ENCODE data around the gene TTC9. TPM values are rescaled to one million over a fixed set of nuclear protein-coding genes. Genes with fewer than 3 reads are reported as not detected.

The TTC9 gene
- total and polyA plus RNA-seq, 2 donors (not counting 1 experiment from before 2014, with no cell fraction given): 1.9 to 4.3 TPM

- Histone ChIP-seq H3K9ac (ENCODE audit: insufficient read depth, low read length) (no peak overlapping the region), H3K27me3 (ENCODE audit: control insufficient read depth, insufficient read depth, low read length) (peaks cover 6% of the 10 kb centered on the region)
- TF ChIP-seq EZH2 (IDR thresholded peaks at IDR 0.05; ENCODE audit: low read length, missing control alignments): no peak
- TF ChIP-seq CTCF (conservative IDR thresholded peaks at IDR 0.05 in 1 of 2, IDR thresholded peaks at IDR 0.05 in 1 of 2; ENCODE audit: low read depth in 1 of 2, low read length in 2 of 2): no peak
Observed at GRCh38 chr14:70708717-70709570, 67.2 kb downstream of the TTC9 start.

GRCh38 chr14:70709726-70710382 lies 68.1 kb downstream of the TTC9 start:
- no peak overlapping the region for H3K9ac ChIP-seq (ENCODE audit: insufficient read depth, low read length)
- H3K36me3 ChIP-seq (ENCODE audit: control insufficient read depth, insufficient read depth, low read length): no peaks in the 10 kb centered on the region
- no peaks in the 10 kb centered on the region for H3K4me1 ChIP-seq (ENCODE audit: control insufficient read depth, extremely low read depth, insufficient read depth, low read length)
- peaks cover 6% of the 10 kb centered on the region for H3K27me3 ChIP-seq (ENCODE audit: control insufficient read depth, insufficient read depth, low read length)
- H3K4me3 ChIP-seq (replicated peaks in 1 of 4; ENCODE audit: control extremely low read depth in 1 of 4, insufficient read depth in 1 of 4, low read depth in 3 of 4, low read length in 4 of 4): no peak overlapping the region
- H3K27ac ChIP-seq (ENCODE audit: insufficient read depth, low read length): no peak overlapping the region
- H3K79me2 ChIP-seq (ENCODE audit: control insufficient read depth, insufficient read depth, low read length): no peaks in the 10 kb centered on the region
- H3K9me3 ChIP-seq (ENCODE audit: control insufficient read depth, insufficient read depth, low read depth, low read length): no peaks in the 10 kb centered on the region
- no peak for DNase-seq (ENCODE audit: low read depth in 2 of 2)
- no peak overlapping the region for H3K4me2 ChIP-seq (ENCODE audit: extremely low read depth, insufficient read depth, low read length)
- no peak overlapping the region for H2AFZ ChIP-seq (ENCODE audit: low read length)
- H4K20me1 ChIP-seq (ENCODE audit: control insufficient read depth, extremely low read depth, insufficient read depth, low read length): no peaks in the 10 kb centered on the region
- TF ChIP-seq EZH2 (IDR thresholded peaks at IDR 0.05; ENCODE audit: low read length, missing control alignments) (no peak), CTCF (conservative IDR thresholded peaks at IDR 0.05 in 1 of 2, IDR thresholded peaks at IDR 0.05 in 1 of 2; ENCODE audit: low read depth in 1 of 2, low read length in 2 of 2) (no peak)

More at GRCh38 chr14:70708717-70709570, 67.2 kb downstream of the TTC9 start:
- Histone ChIP-seq H4K20me1 (ENCODE audit: control insufficient read depth, extremely low read depth, insufficient read depth, low read length) (no peaks in the 10 kb centered on the region), H3K4me1 (ENCODE audit: control insufficient read depth, extremely low read depth, insufficient read depth, low read length) (no peaks in the 10 kb centered on the region), H3K4me2 (ENCODE audit: extremely low read depth, insufficient read depth, low read length) (no peak overlapping the region), H3K4me3 (replicated peaks in 1 of 4; ENCODE audit: control extremely low read depth in 1 of 4, insufficient read depth in 1 of 4, low read depth in 3 of 4, low read length in 4 of 4) (no peak overlapping the region), H3K79me2 (ENCODE audit: control insufficient read depth, insufficient read depth, low read length) (no peaks in the 10 kb centered on the region), H3K27ac (ENCODE audit: insufficient read depth, low read length) (no peak overlapping the region), H3K36me3 (ENCODE audit: control insufficient read depth, insufficient read depth, low read length) (no peaks in the 10 kb centered on the region), H3K9me3 (ENCODE audit: control insufficient read depth, insufficient read depth, low read depth, low read length) (no peaks in the 10 kb centered on the region), H2AFZ (ENCODE audit: low read length) (no peak overlapping the region)
- no peak for DNase-seq (ENCODE audit: low read depth in 2 of 2)

GRCh38 chr14:70711451-70711850 lies 69.7 kb downstream of the TTC9 start:
- no peaks in the 10 kb centered on the region for H3K79me2 ChIP-seq (ENCODE audit: control insufficient read depth, insufficient read depth, low read length)
- H3K4me1 ChIP-seq (ENCODE audit: control insufficient read depth, extremely low read depth, insufficient read depth, low read length): no peaks in the 10 kb centered on the region
- no peak overlapping the region for H3K4me3 ChIP-seq (replicated peaks in 1 of 4; ENCODE audit: control extremely low read depth in 1 of 4, insufficient read depth in 1 of 4, low read depth in 3 of 4, low read length in 4 of 4)
- H3K4me2 ChIP-seq (ENCODE audit: extremely low read depth, insufficient read depth, low read length): no peak overlapping the region
- H3K9me3 ChIP-seq (ENCODE audit: control insufficient read depth, insufficient read depth, low read depth, low read length): no peaks in the 10 kb centered on the region
- no peak for DNase-seq (ENCODE audit: low read depth in 2 of 2)
- no peaks in the 10 kb centered on the region for H3K36me3 ChIP-seq (ENCODE audit: control insufficient read depth, insufficient read depth, low read length)
- no peak for TF ChIP-seq CTCF (conservative IDR thresholded peaks at IDR 0.05 in 1 of 2, IDR thresholded peaks at IDR 0.05 in 1 of 2; ENCODE audit: low read depth in 1 of 2, low read length in 2 of 2)
- TF ChIP-seq EZH2 (IDR thresholded peaks at IDR 0.05; ENCODE audit: low read length, missing control alignments): no peak
- no peak overlapping the region for H3K9ac ChIP-seq (ENCODE audit: insufficient read depth, low read length)
- peaks cover 9% of the 10 kb centered on the region for H3K27me3 ChIP-seq (ENCODE audit: control insufficient read depth, insufficient read depth, low read length)
- H2AFZ ChIP-seq (ENCODE audit: low read length): no peak overlapping the region
- H4K20me1 ChIP-seq (ENCODE audit: control insufficient read depth, extremely low read depth, insufficient read depth, low read length): no peaks in the 10 kb centered on the region
- H3K27ac ChIP-seq (ENCODE audit: insufficient read depth, low read length): no peak overlapping the region

Measured in fibroblast of lung (primary cell).